Measurements from ENCODE around the gene CADM4. TPM values are rescaled to one million over a fixed set of nuclear protein-coding genes. Genes with fewer than 3 reads are reported as not detected.

CADM4 gene
- total RNA-seq, 1 donor from 2014 or later = 71.6 TPM

DNA sequence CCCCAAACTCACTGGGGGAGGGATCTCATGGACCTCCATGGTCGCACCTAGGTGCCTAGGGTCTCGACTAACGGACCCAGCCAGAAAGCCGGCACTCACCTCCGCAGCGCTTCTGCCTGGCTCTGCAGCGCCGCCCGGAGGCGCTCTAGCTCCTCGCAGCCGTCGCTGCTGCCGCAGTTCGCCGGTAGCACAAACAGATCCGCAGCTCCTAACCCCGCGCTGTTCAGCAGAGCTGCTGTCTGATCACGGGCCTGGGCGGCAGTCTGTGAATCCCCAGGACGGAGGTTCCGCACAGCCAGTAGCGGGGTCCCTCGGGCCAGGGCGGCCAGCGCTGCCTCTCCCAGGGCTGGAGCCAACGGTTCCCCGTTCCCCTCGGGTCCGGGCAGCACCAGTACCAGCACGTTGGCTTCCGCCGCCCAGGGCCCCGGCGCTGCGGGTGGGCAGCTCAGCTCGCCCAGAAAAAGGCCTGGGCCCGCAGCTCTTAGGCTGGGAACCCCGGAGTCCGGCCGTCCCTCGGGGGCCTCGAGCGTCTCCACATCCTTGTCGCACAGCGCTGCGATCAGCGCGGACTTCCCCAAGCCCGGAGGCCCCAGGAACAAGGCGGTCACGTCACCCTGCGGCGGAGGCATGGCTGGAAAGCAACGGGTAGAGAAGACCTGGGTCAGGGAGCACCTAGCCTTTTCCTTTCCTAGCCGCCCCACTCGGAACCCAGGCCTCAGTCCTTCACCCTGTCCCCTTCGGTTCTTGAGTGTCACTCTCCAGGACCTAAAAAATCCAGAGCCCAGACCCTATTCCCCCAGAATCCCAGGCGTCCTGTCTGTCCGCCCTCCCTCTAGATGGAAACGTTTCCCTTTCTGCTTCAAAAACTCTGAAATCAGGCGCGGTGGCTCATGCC is 44.7 kb downstream of the CADM4 start:
- TF ChIP-seq, protein P1, sequence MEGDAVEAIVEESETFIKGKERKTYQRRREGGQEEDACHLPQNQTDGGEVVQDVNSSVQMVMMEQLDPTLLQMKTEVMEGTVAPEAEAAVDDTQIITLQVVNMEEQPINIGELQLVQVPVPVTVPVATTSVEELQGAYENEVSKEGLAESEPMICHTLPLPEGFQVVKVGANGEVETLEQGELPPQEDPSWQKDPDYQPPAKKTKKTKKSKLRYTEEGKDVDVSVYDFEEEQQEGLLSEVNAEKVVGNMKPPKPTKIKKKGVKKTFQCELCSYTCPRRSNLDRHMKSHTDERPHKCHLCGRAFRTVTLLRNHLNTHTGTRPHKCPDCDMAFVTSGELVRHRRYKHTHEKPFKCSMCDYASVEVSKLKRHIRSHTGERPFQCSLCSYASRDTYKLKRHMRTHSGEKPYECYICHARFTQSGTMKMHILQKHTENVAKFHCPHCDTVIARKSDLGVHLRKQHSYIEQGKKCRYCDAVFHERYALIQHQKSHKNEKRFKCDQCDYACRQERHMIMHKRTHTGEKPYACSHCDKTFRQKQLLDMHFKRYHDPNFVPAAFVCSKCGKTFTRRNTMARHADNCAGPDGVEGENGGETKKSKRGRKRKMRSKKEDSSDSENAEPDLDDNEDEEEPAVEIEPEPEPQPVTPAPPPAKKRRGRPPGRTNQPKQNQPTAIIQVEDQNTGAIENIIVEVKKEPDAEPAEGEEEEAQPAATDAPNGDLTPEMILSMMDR (IDR thresholded peaks at IDR 0.05; ENCODE audit: unreplicated experiment) = peak; percentile 85
- peak overlapping the region; percentile 100 for H3K27ac Mint-ChIP-seq
- peak overlapping the region; percentile 100 for H3K4me3 Mint-ChIP-seq (ENCODE audit: low read depth)
- peak; percentile 42 for DNase-seq (ENCODE audit: low spot score, unreplicated experiment)
- H3K36me3 Mint-ChIP-seq (ENCODE audit: insufficient read depth) = peaks cover 16% of the 10 kb centered on the region
- no peaks in the 10 kb centered on the region for H3K27me3 Mint-ChIP-seq
- H3K9me3 Mint-ChIP-seq (ENCODE audit: low read depth) = no peaks in the 10 kb centered on the region
- peaks cover 26% of the 10 kb centered on the region for H3K4me1 Mint-ChIP-seq (ENCODE audit: low read depth)

DNA sequence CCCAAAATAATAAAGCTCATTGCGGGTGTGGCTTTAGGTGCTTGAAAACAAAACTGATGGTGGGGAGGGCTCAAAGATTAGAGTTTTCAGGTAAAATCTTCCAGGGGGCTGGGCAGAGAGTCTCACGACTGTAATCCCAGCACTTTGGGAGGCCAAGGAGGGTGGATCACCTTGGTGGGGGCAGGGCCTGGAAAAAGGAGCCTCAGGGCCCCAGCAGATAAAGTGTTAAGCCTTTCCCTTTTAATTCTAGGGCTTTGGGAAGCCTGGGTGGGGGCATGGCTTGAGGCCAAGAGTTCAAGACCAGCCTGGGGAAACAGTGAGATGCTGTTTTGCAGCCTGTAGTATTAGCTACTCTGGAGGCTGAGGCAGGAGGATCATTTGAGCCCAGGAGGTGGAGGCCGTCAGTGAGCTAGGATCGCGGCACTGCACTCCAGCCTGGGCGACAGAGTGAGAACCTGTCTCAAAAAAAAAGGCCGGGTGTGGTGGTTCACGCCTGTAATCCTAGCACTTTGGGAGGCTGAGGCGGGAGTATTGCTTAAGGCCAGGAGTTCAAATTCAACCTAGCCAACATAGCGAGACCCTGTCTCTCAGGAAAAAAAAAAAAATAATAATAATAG is 45.5 kb downstream of the CADM4 start:
- TF ChIP-seq, protein P1 (IDR thresholded peaks at IDR 0.05; ENCODE audit: unreplicated experiment) = no peak
- Mint-ChIP-seq H3K27ac (no peak overlapping the region), H3K27me3 (no peaks in the 10 kb centered on the region), H3K9me3 (ENCODE audit: low read depth) (no peaks in the 10 kb centered on the region), H3K4me1 (ENCODE audit: low read depth) (peaks cover 26% of the 10 kb centered on the region), H3K36me3 (ENCODE audit: insufficient read depth) (peaks cover 19% of the 10 kb centered on the region), H3K4me3 (ENCODE audit: low read depth) (peak overlapping the region; percentile 100)
- no peak for DNase-seq (ENCODE audit: low spot score, unreplicated experiment)

DNA sequence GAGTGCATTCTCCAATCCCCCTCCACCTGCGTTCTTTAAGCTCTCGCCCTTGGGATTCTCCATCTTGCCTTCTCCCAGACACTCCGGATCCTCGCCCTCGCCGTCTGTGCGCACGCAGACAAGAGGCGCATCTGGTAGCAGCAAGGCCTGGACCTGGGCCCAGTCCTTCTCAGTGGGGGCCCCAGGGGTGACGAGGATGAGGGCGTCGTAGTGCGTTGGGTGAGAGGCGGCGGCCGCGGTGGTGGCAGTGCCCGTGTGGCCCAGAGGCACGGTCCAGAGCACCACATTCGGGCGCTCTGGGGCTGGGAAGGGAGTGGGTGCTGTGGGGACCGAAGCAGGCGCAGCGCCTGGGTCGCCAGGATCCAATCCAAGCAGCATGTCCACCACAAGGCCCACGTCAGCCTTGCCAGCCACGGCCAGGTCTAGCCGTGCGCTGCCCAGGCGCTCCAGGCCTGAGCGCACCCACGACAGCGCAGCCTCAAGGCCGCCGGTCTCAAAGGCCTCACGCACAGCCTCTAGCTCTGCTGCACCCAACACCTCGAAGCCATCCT is 46.8 kb downstream of the CADM4 start:
- no peaks in the 10 kb centered on the region for H3K9me3 Mint-ChIP-seq (ENCODE audit: low read depth)
- no peak for DNase-seq (ENCODE audit: low spot score, unreplicated experiment)
- TF ChIP-seq, protein P1 (IDR thresholded peaks at IDR 0.05; ENCODE audit: unreplicated experiment) = no peak
- H3K36me3 Mint-ChIP-seq (ENCODE audit: insufficient read depth) = peaks cover 17% of the 10 kb centered on the region
- H3K27ac Mint-ChIP-seq = peak overlapping the region; percentile 47
- peaks cover 25% of the 10 kb centered on the region for H3K4me1 Mint-ChIP-seq (ENCODE audit: low read depth)
- no peaks in the 10 kb centered on the region for H3K27me3 Mint-ChIP-seq
- no peak overlapping the region for H3K4me3 Mint-ChIP-seq (ENCODE audit: low read depth)

GRCh38 chr19:43591904-43592772 is 47.5 kb downstream of the CADM4 start:
- no peak overlapping the region for H3K27ac Mint-ChIP-seq
- TF ChIP-seq, protein P1 (IDR thresholded peaks at IDR 0.05; ENCODE audit: unreplicated experiment) = no peak
- peaks cover 17% of the 10 kb centered on the region for H3K36me3 Mint-ChIP-seq (ENCODE audit: insufficient read depth)
- peaks cover 17% of the 10 kb centered on the region for H3K4me1 Mint-ChIP-seq (ENCODE audit: low read depth)
- H3K4me3 Mint-ChIP-seq (ENCODE audit: low read depth) = no peak overlapping the region
- H3K9me3 Mint-ChIP-seq (ENCODE audit: low read depth) = no peaks in the 10 kb centered on the region
- no peak for DNase-seq (ENCODE audit: low spot score, unreplicated experiment)
- H3K27me3 Mint-ChIP-seq = no peaks in the 10 kb centered on the region

Data from progenitor cell of endocrine pancreas (in vitro differentiated cells).